SK-N-SH treated with all-trans-retinoic acid at 6 μM for 48 hours (cell line): ENCODE data around the gene TEAD1.

Experiments
- ATAC-seq: fragments of 200-7000 bp; cut with Tn5 transposase; 3 replicates; pipeline ENCODE4 v1.9.1; 2020; ENCODE audit warnings: mild to moderate bottlenecking, moderate library complexity
- ARNTL ChIP-seq: fragments of 450-650 bp; formaldehyde crosslinking; IDR thresholded peaks from 2 replicates; pipeline ENCODE4 v1.5.0; 2020; ENCODE audit warnings: low read depth, mild to moderate bottlenecking, moderate library complexity, borderline replicate concordance
- BACH2 ChIP-seq: fragments of 250-450 bp; sonication (Bioruptor Pico); IDR thresholded peaks from 2 replicates; pipeline ENCODE4 v1.9.0; 2021; ENCODE audit warnings: mild to moderate bottlenecking, borderline replicate concordance
- CREB5 ChIP-seq: fragments of 250-450 bp; sonication (Bioruptor Pico); IDR thresholded peaks from 2 replicates; pipeline ENCODE4 v1.5.1; 2020; ENCODE audit warnings: low read depth, mild to moderate bottlenecking, moderate library complexity
- CSDC2 ChIP-seq: fragments of 250-450 bp; sonication (Bioruptor Pico); IDR thresholded peaks from 2 replicates; pipeline ENCODE4 v1.5.0; 2020; ENCODE audit warnings: mild to moderate bottlenecking, moderate library complexity
- CSRNP3 ChIP-seq: fragments of 250-450 bp; sonication (Bioruptor Pico); IDR thresholded peaks from 2 replicates; pipeline ENCODE4 v1.5.1; 2021; ENCODE audit warnings: mild to moderate bottlenecking, moderate library complexity
- ESRRG ChIP-seq: fragments of 250-450 bp; sonication (Bioruptor Pico); IDR thresholded peaks from 2 replicates; pipeline ENCODE4 v1.6.1; 2021; ENCODE audit warnings: mild to moderate bottlenecking
- GLIS3 ChIP-seq: fragments of 250-450 bp; sonication (Bioruptor Pico); IDR thresholded peaks from 2 replicates; pipeline ENCODE4 v1.5.0; 2020; ENCODE audit warnings: mild to moderate bottlenecking, moderate library complexity
- ISL1 ChIP-seq: fragments of 250-450 bp; sonication (Bioruptor Pico); IDR thresholded peaks from 2 replicates; pipeline ENCODE4 v2.1.2; 2022; ENCODE audit warnings: mild to moderate bottlenecking, moderate library complexity
- OSR1 ChIP-seq: fragments of 250-450 bp; sonication (Bioruptor Pico); IDR thresholded peaks from 2 replicates; pipeline ENCODE4 v1.8.0; 2022; ENCODE audit warnings: moderate library complexity, mild to moderate bottlenecking, inconsistent platforms
- PATZ1 ChIP-seq: fragments of 250-450 bp; sonication (Bioruptor Pico); IDR thresholded peaks from 2 replicates; pipeline ENCODE4 v1.8.0; 2020; ENCODE audit warnings: mild to moderate bottlenecking, moderate library complexity, borderline replicate concordance
- POU6F1 ChIP-seq: fragments of 250-450 bp; sonication (Bioruptor Pico); IDR thresholded peaks from 2 replicates; pipeline ENCODE4 v1.8.0; 2021; ENCODE audit warnings: low read depth, mild to moderate bottlenecking, moderate library complexity, borderline replicate concordance
- RARB ChIP-seq: fragments of 250-450 bp; sonication (Bioruptor Pico); IDR thresholded peaks from 2 replicates; pipeline ENCODE4 v1.8.0; 2021; ENCODE audit warnings: mild to moderate bottlenecking, moderate library complexity
- SNAI2 ChIP-seq: fragments of 250-450 bp; sonication (Bioruptor Pico); IDR thresholded peaks from 2 replicates; pipeline ENCODE4 v1.5.0; 2020; ENCODE audit warnings: mild to moderate bottlenecking, moderate library complexity
- TCF4 ChIP-seq: fragments of 250-450 bp; sonication (Bioruptor Pico); IDR thresholded peaks from 2 replicates; pipeline ENCODE4 v1.8.0; 2021; ENCODE audit warnings: mild to moderate bottlenecking, moderate library complexity, borderline replicate concordance
- TOX ChIP-seq: fragments of 250-450 bp; sonication (Bioruptor Pico); IDR thresholded peaks from 2 replicates; pipeline ENCODE4 v1.8.0; 2021; ENCODE audit warnings: mild to moderate bottlenecking, moderate library complexity, borderline replicate concordance
- TSHZ2 ChIP-seq: fragments of 250-450 bp; sonication (Bioruptor Pico); IDR thresholded peaks from 2 replicates; pipeline ENCODE4 v1.5.0; 2020; ENCODE audit warnings: mild to moderate bottlenecking, moderate library complexity
- ZC3H10 ChIP-seq: fragments of 250-450 bp; sonication (Bioruptor Pico); IDR thresholded peaks from 2 replicates; pipeline ENCODE4 v1.5.1; 2021; ENCODE audit warnings: mild to moderate bottlenecking, moderate library complexity
- ZFP3 ChIP-seq: fragments of 250-450 bp; sonication (Bioruptor Pico); IDR thresholded peaks from 2 replicates; pipeline ENCODE4 v1.5.0; 2020; ENCODE audit warnings: mild to moderate bottlenecking, moderate library complexity
- ZFP30 ChIP-seq: fragments of 450-650 bp; formaldehyde crosslinking; IDR thresholded peaks from 2 replicates; pipeline ENCODE4 v1.5.0; 2022; ENCODE audit warnings: mild to moderate bottlenecking, moderate library complexity
- ZNF8 ChIP-seq: fragments of 450-650 bp; formaldehyde crosslinking; IDR thresholded peaks from 2 replicates; pipeline ENCODE4 v1.5.0; 2020; ENCODE audit warnings: mild to moderate bottlenecking, moderate library complexity

The TEAD1 gene

GRCh38 chr11:12803086-12803826 lies 129.0 kb downstream of the TEAD1 start:
- TF ChIP-seq ESRRG (CRISPR knock-in tag) (no peak), CSRNP3 (CRISPR knock-in tag) (no peak), OSR1 (no peak), POU6F1 (CRISPR knock-in tag) (no peak), ISL1 (CRISPR knock-in tag) (no peak), ZFP30 (CRISPR knock-in tag) (no peak), BACH2 (no peak), GLIS3 (no peak), ZFP3 (CRISPR knock-in tag) (no peak), RARB (no peak)
- no peak for ATAC-seq

- TF ChIP-seq CSDC2 (CRISPR knock-in tag) (no peak), ZC3H10 (CRISPR knock-in tag) (no peak), POU6F1 (CRISPR knock-in tag) (no peak), TCF4 (CRISPR knock-in tag) (no peak), ZFP30 (CRISPR knock-in tag) (no peak), CREB5 (no peak), ZFP3 (CRISPR knock-in tag) (no peak), CSRNP3 (CRISPR knock-in tag) (no peak), SNAI2 (no peak), ZNF8 (CRISPR knock-in tag) (no peak), ARNTL (CRISPR knock-in tag) (no peak), PATZ1 (CRISPR knock-in tag) (no peak)
- ATAC-seq: no peak
Observed at GRCh38 chr11:12806113-12806512, 131.9 kb downstream of the TEAD1 start.

GRCh38 chr11:12807621-12808020 lies 133.4 kb downstream of the TEAD1 start:
- no peak for ATAC-seq
- no peak for TF ChIP-seq TSHZ2 (CRISPR knock-in tag)
- TF ChIP-seq RARB: no peak
- no peak for TF ChIP-seq OSR1
- no peak for TF ChIP-seq TOX (CRISPR knock-in tag)
- no peak for TF ChIP-seq GLIS3
- TF ChIP-seq TCF4 (CRISPR knock-in tag): no peak
- TF ChIP-seq POU6F1 (CRISPR knock-in tag): no peak
- TF ChIP-seq BACH2: no peak
- no peak for TF ChIP-seq PATZ1 (CRISPR knock-in tag)
- TF ChIP-seq ZNF8 (CRISPR knock-in tag): no peak
